DOHH2 (cell line): ENCODE measurements around the gene LRRC46.

Source experiments
- H3F3A ChIP-seq: fragments of 200-600 bp; sonication (generic), shearing (Covaris generic); 2 replicates; pipeline ENCODE4 v1.6.0; 2016; ENCODE audit warnings: antibody characterized with exemption, mild to moderate bottlenecking; ENCODE audit not compliant: control insufficient read depth, insufficient read depth
- H3K27ac ChIP-seq: fragments of 200-600 bp; sonication (generic); 2 replicates; pipeline ENCODE4 v1.5.1; 2014; ENCODE audit warnings: low read depth, mild to moderate bottlenecking, low read length, moderate library complexity
- H3K27me3 ChIP-seq: fragments of 200-600 bp; sonication (generic); 2 replicates; pipeline ENCODE4 v1.6.1; 2014; ENCODE audit warnings: mild to moderate bottlenecking, low read length, mixed read lengths; ENCODE audit not compliant: control insufficient read depth
- H3K36me3 ChIP-seq: fragments of 200-600 bp; sonication (generic); 2 replicates; pipeline ENCODE4 v1.6.1; 2014; ENCODE audit warnings: mild to moderate bottlenecking, low read length, moderate library complexity, mixed read lengths; ENCODE audit not compliant: control insufficient read depth
- H3K4me1 ChIP-seq: fragments of 200-600 bp; sonication (generic); 2 replicates; pipeline ENCODE4 v1.6.1; 2014; ENCODE audit warnings: mild to moderate bottlenecking, low read length, mixed read lengths; ENCODE audit not compliant: control insufficient read depth
- H3K4me2 ChIP-seq: fragments of 200-600 bp; sonication (generic); 2 replicates; pipeline ENCODE4 v1.6.0; 2014; ENCODE audit warnings: mild to moderate bottlenecking, low read length, moderate library complexity
- H3K4me3 ChIP-seq: fragments of 200-600 bp; sonication (generic); 2 replicates; pipeline ENCODE4 v1.5.1; 2014; ENCODE audit warnings: mild to moderate bottlenecking, low read length, mixed read lengths
- H3K79me2 ChIP-seq: fragments of 200-600 bp; sonication (generic); 2 replicates; pipeline ENCODE4 v1.6.1; 2014; ENCODE audit warnings: mild to moderate bottlenecking, low read length, mixed read lengths; ENCODE audit not compliant: control insufficient read depth
- H3K9me2 ChIP-seq: fragments of 200-600 bp; sonication (generic); replicated peaks from 2 replicates; pipeline ENCODE4 v1.6.1; 2014; ENCODE audit warnings: mild to moderate bottlenecking, low read length, mixed read lengths; ENCODE audit not compliant: control insufficient read depth
- H3K9me3 ChIP-seq: fragments of 200-600 bp; sonication (generic); 2 replicates; pipeline ENCODE4 v1.6.1; 2014; ENCODE audit warnings: antibody characterized with exemption, low read length, mixed read lengths; ENCODE audit not compliant: control insufficient read depth, insufficient read depth
- H4K20me1 ChIP-seq: fragments of 200-600 bp; sonication (generic); 2 replicates; pipeline ENCODE4 v1.6.0; 2014; ENCODE audit warnings: low read depth, mild to moderate bottlenecking, antibody characterized with exemption, low read length, moderate library complexity; ENCODE audit not compliant: control insufficient read depth, insufficient read depth
- EZH2phosphoT487 ChIP-seq: fragments of 200-600 bp; sonication (generic); IDR thresholded peaks from 2 replicates; pipeline ENCODE4 v1.6.1; 2017; ENCODE audit warnings: borderline replicate concordance, mild to moderate bottlenecking, antibody characterized with exemption, low read length, moderate library complexity, mixed read lengths
- TF ChIP-seq, protein P1 (sequence below): fragments of 200-600 bp; sonication (generic); IDR thresholded peaks from one replicate; pipeline ENCODE4 v1.5.1; 2014; ENCODE audit warnings: antibody characterized with exemption, mild to moderate bottlenecking, low read depth, low read length; ENCODE audit not compliant: poor library complexity, severe bottlenecking

Gene LRRC46

GRCh38 chr17:47838636-47839035, 7.2 kb downstream of the LRRC46 start:
- Histone ChIP-seq H3K4me3 (no peak overlapping the region), H3K4me2 (no peak overlapping the region)

GRCh38 chr17:47839071-47839470, 7.6 kb downstream of the LRRC46 start:
- no peak overlapping the region for H3K4me2 ChIP-seq

More at GRCh38 chr17:47838636-47839035, 7.2 kb downstream of the LRRC46 start:
- Histone ChIP-seq H3K79me2 (no peaks in the 10 kb centered on the region; the same call in 1 of the 2 replicates), H3K27me3 (no peaks in the 10 kb centered on the region), H3K4me1 (peaks cover 26% of the 10 kb centered on the region), H3K36me3 (no peaks in the 10 kb centered on the region), H3F3A (no peaks in the 10 kb centered on the region), H3K9me3 (no peaks in the 10 kb centered on the region), H3K27ac (no peak overlapping the region), H3K9me2 (no peaks in the 10 kb centered on the region), H4K20me1 (no peaks in the 10 kb centered on the region)
- no peak for TF ChIP-seq EZH2phosphoT487
- TF ChIP-seq, protein P1, sequence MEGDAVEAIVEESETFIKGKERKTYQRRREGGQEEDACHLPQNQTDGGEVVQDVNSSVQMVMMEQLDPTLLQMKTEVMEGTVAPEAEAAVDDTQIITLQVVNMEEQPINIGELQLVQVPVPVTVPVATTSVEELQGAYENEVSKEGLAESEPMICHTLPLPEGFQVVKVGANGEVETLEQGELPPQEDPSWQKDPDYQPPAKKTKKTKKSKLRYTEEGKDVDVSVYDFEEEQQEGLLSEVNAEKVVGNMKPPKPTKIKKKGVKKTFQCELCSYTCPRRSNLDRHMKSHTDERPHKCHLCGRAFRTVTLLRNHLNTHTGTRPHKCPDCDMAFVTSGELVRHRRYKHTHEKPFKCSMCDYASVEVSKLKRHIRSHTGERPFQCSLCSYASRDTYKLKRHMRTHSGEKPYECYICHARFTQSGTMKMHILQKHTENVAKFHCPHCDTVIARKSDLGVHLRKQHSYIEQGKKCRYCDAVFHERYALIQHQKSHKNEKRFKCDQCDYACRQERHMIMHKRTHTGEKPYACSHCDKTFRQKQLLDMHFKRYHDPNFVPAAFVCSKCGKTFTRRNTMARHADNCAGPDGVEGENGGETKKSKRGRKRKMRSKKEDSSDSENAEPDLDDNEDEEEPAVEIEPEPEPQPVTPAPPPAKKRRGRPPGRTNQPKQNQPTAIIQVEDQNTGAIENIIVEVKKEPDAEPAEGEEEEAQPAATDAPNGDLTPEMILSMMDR, result no peak

DNA sequence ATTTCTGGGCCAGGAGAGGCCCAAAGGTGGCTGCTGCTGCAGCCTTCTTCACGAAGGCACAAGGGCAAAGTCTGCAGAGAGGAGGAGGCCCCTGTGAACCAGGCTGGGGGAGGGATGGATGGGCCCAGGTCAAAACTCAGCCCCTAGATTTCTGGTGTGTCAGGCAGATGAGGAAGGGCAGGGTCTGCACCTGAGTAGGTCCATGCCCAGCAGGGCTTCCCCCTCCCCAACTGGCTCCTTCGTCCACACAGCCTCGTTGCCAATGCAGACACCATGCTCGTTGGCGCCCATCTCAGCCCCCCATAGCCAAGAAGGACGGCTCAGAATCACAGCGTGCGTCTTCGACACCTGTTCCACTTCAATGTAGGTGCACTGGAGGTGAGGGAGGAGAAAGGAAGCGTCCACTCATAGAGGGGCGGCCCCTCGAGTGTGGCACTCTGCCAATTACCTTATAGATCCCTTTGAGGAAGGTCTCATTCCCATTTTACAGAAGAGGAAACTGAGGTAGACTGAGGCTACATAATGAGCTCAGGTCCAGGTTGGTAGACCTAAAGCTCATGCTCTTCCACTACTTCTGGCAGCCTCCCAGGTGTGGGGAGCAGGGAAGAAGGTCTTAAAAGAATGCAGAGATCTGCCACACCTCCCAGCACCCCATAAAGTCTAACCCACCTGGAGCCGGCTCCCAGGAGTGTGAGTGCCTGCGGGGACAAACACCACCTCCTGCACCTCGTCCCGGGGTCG, 8.7 kb downstream of the LRRC46 start:
- H3K4me1 ChIP-seq, result peaks cover 26% of the 10 kb centered on the region
- H3K36me3 ChIP-seq, result no peaks in the 10 kb centered on the region
- H3K27me3 ChIP-seq, result peaks cover 3% of the 10 kb centered on the region; the same call in 1 of the 2 replicates
- H3K27ac ChIP-seq, result no peak overlapping the region
- no peaks in the 10 kb centered on the region for H4K20me1 ChIP-seq
- no peaks in the 10 kb centered on the region for H3K9me3 ChIP-seq
- TF ChIP-seq EZH2phosphoT487, result no peak
- TF ChIP-seq, protein P1, result no peak
- H3K79me2 ChIP-seq, result no peaks in the 10 kb centered on the region; the same call in 1 of the 2 replicates
- H3F3A ChIP-seq, result no peaks in the 10 kb centered on the region
- no peaks in the 10 kb centered on the region for H3K9me2 ChIP-seq
- peak overlapping the region; percentile 88 for H3K4me2 ChIP-seq
- H3K4me3 ChIP-seq, result peak overlapping the region; percentile 85

More at GRCh38 chr17:47839071-47839470, 7.6 kb downstream of the LRRC46 start:
- TF ChIP-seq, protein P1, result no peak
- TF ChIP-seq EZH2phosphoT487, result no peak
- H3K36me3 ChIP-seq, result no peaks in the 10 kb centered on the region
- H3K27ac ChIP-seq, result no peak overlapping the region
- H3K4me1 ChIP-seq, result peaks cover 26% of the 10 kb centered on the region
- no peaks in the 10 kb centered on the region for H3K9me3 ChIP-seq
- H3K27me3 ChIP-seq, result no peaks in the 10 kb centered on the region
- no peaks in the 10 kb centered on the region for H3K9me2 ChIP-seq
- no peaks in the 10 kb centered on the region for H4K20me1 ChIP-seq
- no peaks in the 10 kb centered on the region; the same call in 1 of the 2 replicates for H3K79me2 ChIP-seq
- no peaks in the 10 kb centered on the region for H3F3A ChIP-seq
- no peak overlapping the region for H3K4me3 ChIP-seq
